Tibial nerve (tissue), 4 donors: ENCODE measurements around the gene NELFB. TPM values are rescaled to one million over a fixed set of nuclear protein-coding genes. Genes with fewer than 3 reads are reported as not detected.

Experiments
- DNase-seq, 2 donors: peaks; one replicate each; pipeline ENCODE4 v3.0.0-alpha.2; 2019; ENCODE audit warnings: low spot score in 2 of 2
- H3K27ac ChIP-seq, 4 donors: fragments of 200-600 bp; sonication (generic) in 3 of 4; one replicate each; pipeline ENCODE4 v1.5.1; 2017 to 2019; ENCODE audit warnings: mild to moderate bottlenecking in 1 of 4
- H3K27me3 ChIP-seq, 2 donors: fragments of 200-600 bp; sonication (generic) in 1 of 2; one replicate each; pipeline versions ENCODE4 v1.5.1 to v1.6.0; 2017 to 2019
- H3K36me3 ChIP-seq, 3 donors: fragments of 200-600 bp; sonication (generic); one replicate each; pipeline ENCODE4 v1.5.1; 2018 to 2019
- H3K4me1 ChIP-seq, 4 donors: fragments of 200-600 bp; sonication (generic) in 3 of 4; one replicate each; pipeline ENCODE4 v1.5.1; 2017 to 2019
- H3K4me3 ChIP-seq, 4 donors: fragments of 200-600 bp; sonication (generic) in 3 of 4; one replicate each; pipeline ENCODE4 v1.5.1; 2017 to 2019; ENCODE audit warnings: mild to moderate bottlenecking in 1 of 4, moderate library complexity in 1 of 4
- H3K9me3 ChIP-seq, 4 donors: fragments of 200-600 bp; sonication (generic) in 3 of 4; one replicate each; pipeline ENCODE4 v1.5.1; 2017 to 2019
- EP300 ChIP-seq, 2 donors: sonication (generic); formaldehyde crosslinking; IDR thresholded peaks; one replicate each; pipeline ENCODE4 v1.6.1; 2017; ENCODE audit warnings: antibody characterized with exemption in 2 of 2, mild to moderate bottlenecking in 1 of 2
- POLR2A ChIP-seq, 2 donors: fragments of 450-650 bp; IDR thresholded peaks; one replicate each; pipeline ENCODE4 v1.6.1; 2017; ENCODE audit warnings: antibody characterized with exemption in 2 of 2, mild to moderate bottlenecking in 2 of 2, moderate library complexity in 2 of 2
- WGBS, 2 donors: methylation state at CpG; one replicate each; pipeline ENCODE4 v1.1.5; 2018; 5-methylcytosine and 5-hydroxymethylcytosine counted together
- total RNA-seq, 4 donors: library from RNA; depleted of rRNA; stranded (reverse); fragments of >200 nt; gene quantifications; one replicate each; pipeline ENCODE4 v1.1.0, GENCODE V29; 2016
- TF ChIP-seq, protein P1 (sequence below), 5 experiments: fragments of 200-600 bp in 3 of 5; fragments of 450-650 bp in 2 of 5; sonication (generic) in 3 of 5; IDR thresholded peaks; one replicate each; pipeline ENCODE4 v1.5.1; 2016 to 2019; ENCODE audit warnings: antibody characterized with exemption in 5 of 5, mild to moderate bottlenecking in 3 of 5, moderate library complexity in 2 of 5

The NELFB gene
- total RNA-seq, 4 donors from 2014 or later: 29.7 to 52.0 (median 38.7) TPM

DNA sequence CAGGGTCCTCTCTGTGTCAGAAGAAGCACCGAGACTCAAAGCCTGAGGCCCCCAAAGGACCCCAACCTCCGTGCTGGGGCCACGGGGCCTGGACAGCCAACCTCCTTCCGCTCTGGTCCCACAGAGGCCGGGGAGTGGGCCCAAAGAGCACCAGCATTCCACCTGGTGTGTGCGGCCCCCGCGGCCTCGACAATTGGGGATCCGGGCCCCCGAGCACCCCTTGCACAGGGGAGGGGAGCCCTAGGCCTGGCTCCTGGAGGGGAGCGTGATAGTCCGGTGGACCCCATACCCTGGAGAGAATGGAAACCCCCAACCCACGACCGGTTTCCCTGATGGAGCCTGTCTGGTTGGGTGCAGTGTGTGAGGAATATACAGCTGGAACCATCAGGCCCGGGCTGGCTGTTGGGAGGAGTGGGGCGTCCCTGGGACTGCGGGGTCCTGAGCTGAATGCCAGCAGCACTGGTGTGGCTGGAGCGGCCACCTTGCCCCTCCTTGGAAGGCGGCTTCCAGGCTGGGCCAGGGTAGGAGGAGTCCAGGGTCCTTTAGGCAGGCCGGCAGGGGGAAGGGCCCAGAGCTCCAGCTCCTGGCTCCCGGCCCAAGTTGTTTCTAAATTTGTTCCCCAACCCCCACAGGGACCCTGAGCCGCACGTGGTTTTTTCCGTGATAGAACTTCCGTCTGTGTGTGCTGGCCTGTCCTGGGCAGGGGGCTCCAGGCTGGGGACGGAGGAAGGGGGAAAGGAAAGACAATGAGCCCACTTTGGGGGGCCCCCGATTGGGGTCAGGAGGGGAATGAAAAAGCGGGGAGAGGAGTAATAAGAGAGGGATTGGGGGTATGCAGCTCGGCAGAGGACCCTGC lies 21.6 kb downstream of the NELFB start:
- Histone ChIP-seq H3K27ac (peak overlapping the region; percentile 36 to 86 (median 68)), H3K4me1 (peaks cover 0 to 49% (median 17%) of the 10 kb centered on the region in 4 donors), H3K9me3 (peaks cover 0 to 10% (median 0%) of the 10 kb centered on the region in 4 donors), H3K27me3 (peaks cover 0 to 52% of the 10 kb centered on the region in 2 donors), H3K36me3 (peaks cover 3 to 41% (median 9%) of the 10 kb centered on the region in 3 donors), H3K4me3 (peak overlapping the region in 3 of 4 donors; percentile 31 to 63 (median 51))
- DNase-seq: peak in 1 of 2 donors; percentile 49
- WGBS, 2 donors: 20 to 36% methylated on average over 21 to 26 of the region's 30 CpGs
- TF ChIP-seq, protein P1, sequence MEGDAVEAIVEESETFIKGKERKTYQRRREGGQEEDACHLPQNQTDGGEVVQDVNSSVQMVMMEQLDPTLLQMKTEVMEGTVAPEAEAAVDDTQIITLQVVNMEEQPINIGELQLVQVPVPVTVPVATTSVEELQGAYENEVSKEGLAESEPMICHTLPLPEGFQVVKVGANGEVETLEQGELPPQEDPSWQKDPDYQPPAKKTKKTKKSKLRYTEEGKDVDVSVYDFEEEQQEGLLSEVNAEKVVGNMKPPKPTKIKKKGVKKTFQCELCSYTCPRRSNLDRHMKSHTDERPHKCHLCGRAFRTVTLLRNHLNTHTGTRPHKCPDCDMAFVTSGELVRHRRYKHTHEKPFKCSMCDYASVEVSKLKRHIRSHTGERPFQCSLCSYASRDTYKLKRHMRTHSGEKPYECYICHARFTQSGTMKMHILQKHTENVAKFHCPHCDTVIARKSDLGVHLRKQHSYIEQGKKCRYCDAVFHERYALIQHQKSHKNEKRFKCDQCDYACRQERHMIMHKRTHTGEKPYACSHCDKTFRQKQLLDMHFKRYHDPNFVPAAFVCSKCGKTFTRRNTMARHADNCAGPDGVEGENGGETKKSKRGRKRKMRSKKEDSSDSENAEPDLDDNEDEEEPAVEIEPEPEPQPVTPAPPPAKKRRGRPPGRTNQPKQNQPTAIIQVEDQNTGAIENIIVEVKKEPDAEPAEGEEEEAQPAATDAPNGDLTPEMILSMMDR (IDR thresholded peaks at IDR 0.05): no peak
- TF ChIP-seq EP300 (IDR thresholded peaks at IDR 0.05) (peak in 1 of 2 donors; percentile 46), POLR2A (IDR thresholded peaks at IDR 0.05) (no peak)

DNA sequence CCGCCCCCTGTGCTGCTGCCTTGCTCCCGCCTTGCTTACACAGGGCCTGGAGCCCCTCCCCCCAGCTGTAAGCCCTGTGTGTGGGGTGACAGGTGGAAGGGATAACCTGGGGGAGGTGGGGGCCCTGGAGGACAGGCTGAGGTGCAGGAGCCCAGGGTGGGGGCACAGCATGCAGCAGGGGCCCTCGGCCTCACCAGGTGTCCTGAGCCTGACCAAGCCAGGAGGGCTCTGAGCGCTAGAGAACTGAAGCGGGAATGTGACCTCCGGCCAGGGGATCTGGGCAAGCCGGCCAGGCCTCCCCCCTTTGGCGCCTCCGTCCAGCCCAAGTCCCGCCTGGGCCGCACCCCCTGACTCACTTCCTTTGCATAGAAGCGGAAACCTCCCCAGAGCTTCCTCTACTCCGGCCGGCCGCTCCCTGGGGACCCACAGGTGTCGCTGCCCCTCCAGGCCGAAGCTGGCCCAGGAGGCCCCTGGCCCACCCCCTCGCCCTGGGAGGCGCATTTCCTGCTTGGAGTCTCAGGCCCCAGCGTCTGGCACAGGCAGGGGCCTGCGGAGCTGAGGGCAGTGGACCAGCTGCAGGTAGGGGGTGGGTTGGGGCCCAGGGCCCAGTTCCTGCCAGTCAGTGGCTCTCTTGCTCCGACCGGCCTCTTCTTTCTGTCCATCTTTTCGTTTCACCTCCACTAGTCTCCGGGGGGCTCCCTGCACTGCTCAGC lies 22.4 kb downstream of the NELFB start, which contains the start of gene TOR4A:
Gene TOR4A (plus strand): TSS at position 398 of the 713 bp plus-strand sequence. CDS start 964 bp downstream, outside the sequence.
- Histone ChIP-seq H3K9me3 (peaks cover 0 to 10% (median 0%) of the 10 kb centered on the region in 4 donors), H3K4me1 (peaks cover 0 to 49% (median 17%) of the 10 kb centered on the region in 4 donors), H3K36me3 (peaks cover 3 to 33% (median 4%) of the 10 kb centered on the region in 3 donors), H3K27me3 (peaks cover 0 to 60% of the 10 kb centered on the region in 2 donors), H3K27ac (peak within 1 kb of the TSS; percentile 36 to 86 (median 68)), H3K4me3 (peak within 1 kb of the TSS; percentile 18 to 63 (median 41))
- WGBS, 2 donors: 12% methylated on average over 12 to 20 of the region's 25 CpGs
- peak in 1 of 2 donors; percentile 42 for TF ChIP-seq EP300 (IDR thresholded peaks at IDR 0.05)
- TF ChIP-seq, protein P1 (IDR thresholded peaks at IDR 0.05): no peak
- no peak for TF ChIP-seq POLR2A (IDR thresholded peaks at IDR 0.05)
- peak; percentile 44 to 54 for DNase-seq

DNA sequence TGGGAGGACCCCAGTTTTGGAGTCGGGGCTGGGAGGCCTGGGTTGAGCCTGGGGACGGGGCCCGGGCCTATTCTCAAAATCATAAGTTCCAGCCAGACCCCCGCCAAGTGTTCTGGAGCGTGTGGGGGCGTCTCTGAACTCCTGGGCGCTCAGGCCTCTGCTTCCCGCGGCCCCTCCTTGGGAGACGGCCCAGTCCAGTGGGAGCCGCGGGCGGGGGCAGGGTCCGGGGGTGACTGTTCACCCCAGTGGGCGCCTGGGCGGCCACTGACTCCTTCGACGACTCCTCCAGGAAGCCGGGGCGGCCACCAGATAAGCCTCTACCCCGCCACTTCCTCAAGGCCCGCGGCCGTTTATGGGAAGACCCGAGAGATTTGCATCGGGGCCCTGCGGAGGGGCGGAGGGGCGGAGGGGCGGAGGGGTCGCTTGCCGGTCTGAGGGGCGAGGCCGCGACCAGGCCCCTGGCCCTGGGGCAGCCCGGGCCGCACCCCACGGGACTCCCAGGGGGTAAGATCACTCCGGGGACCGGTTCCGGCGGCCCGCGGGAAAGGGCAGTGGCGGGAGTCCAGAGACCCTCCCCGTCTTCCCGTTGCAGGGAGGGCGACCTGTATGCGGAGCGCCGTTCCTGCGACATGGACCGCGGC lies 23.1 kb downstream of the NELFB start:
- peaks cover 0 to 49% (median 17%) of the 10 kb centered on the region in 4 donors for H3K4me1 ChIP-seq
- WGBS, 2 donors: 10 to 22% methylated on average over 12 to 32 of the region's 54 CpGs
- no peak for DNase-seq
- peak overlapping the region; percentile 18 to 63 (median 41) for H3K4me3 ChIP-seq
- H3K9me3 ChIP-seq: peaks cover 0 to 10% (median 0%) of the 10 kb centered on the region in 4 donors
- peak overlapping the region; percentile 22 to 86 (median 66) for H3K27ac ChIP-seq
- no peak for TF ChIP-seq EP300 (IDR thresholded peaks at IDR 0.05)
- TF ChIP-seq, protein P1 (IDR thresholded peaks at IDR 0.05): no peak
- no peak for TF ChIP-seq POLR2A (IDR thresholded peaks at IDR 0.05)
- H3K36me3 ChIP-seq: peaks cover 0 to 26% (median 0%) of the 10 kb centered on the region in 3 donors
- peaks cover 0 to 63% of the 10 kb centered on the region in 2 donors for H3K27me3 ChIP-seq

DNA sequence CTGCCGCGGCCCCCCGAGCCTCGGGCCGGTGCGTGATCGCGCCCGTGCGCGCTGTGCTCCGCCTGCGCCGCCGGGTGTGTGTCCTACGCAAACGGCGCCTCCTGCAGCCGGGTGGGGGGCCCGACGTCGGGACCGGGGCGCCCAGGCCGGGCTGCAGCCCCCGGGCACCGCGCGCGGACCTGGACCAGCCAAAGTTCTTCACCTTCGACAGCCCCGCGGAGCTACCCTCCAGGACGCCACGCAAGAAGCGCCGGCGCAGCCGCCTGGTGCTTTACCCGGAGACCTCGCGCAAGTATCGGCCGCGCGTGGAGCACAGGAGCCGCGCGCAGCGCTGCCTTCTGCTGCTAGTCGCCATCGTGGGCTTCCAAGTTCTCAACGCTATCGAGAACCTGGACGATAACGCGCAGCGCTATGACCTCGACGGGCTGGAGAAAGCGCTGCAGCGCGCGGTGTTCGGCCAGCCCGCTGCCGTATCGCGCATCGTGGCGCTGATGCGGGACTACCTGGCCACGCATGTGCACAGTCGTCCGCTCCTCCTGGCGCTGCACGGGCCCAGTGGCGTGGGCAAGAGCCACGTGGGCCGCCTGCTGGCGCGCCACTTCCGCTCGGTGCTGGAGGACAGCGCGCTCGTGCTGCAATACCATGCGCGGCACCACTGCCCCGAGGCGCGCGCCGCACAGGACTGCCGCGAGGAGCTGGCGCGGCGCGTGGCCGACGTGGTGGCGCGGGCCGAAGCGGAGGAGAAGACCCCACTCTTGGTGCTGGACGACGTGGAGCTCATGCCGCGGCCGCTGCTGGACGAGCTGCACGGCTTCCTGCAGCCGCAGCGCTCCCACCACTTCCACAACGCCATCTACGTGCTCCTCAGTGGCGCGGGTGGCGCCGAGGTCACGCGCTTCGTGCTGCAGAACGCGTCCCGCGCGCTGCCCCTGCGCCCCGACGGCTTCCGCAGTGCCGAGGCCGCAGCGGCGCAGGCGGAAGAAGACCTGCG lies 23.9 kb downstream of the NELFB start:
- H3K4me1 ChIP-seq: peaks cover 0 to 49% (median 17%) of the 10 kb centered on the region in 4 donors
- TF ChIP-seq EP300 (IDR thresholded peaks at IDR 0.05) (no peak), POLR2A (IDR thresholded peaks at IDR 0.05) (no peak)
- TF ChIP-seq, protein P1 (IDR thresholded peaks at IDR 0.05): no peak
- WGBS, 2 donors: 80 to 86% methylated on average over 109 to 134 of the region's 139 CpGs
- H3K36me3 ChIP-seq: peaks cover 0 to 19% (median 0%) of the 10 kb centered on the region in 3 donors
- H3K4me3 ChIP-seq: peak overlapping the region in 2 of 4 donors; percentile 51 to 63
- peaks cover 0 to 10% (median 0%) of the 10 kb centered on the region in 4 donors for H3K9me3 ChIP-seq
- no peak for DNase-seq
- H3K27ac ChIP-seq: peak overlapping the region in 1 of 4 donors; percentile 86
- peaks cover 0 to 63% of the 10 kb centered on the region in 2 donors for H3K27me3 ChIP-seq
